Osteocyte (in vitro differentiated cells): ENCODE results near the gene CTXN2. TPM values are rescaled to one million over a fixed set of nuclear protein-coding genes. Genes with fewer than 3 reads are reported as not detected.

Source experiments
- DNase-seq: peaks from one replicate; pipeline ENCODE4 v3.0.0; 2021; ENCODE audit warnings: mixed read lengths; ENCODE audit not compliant: unreplicated experiment; ENCODE audit errors: extremely low spot score
- H3K27ac Mint-ChIP-seq: one replicate; pipeline ENCODE4 v1.8.0; 2021; ENCODE audit warnings: mild to moderate bottlenecking, mixed read lengths; ENCODE audit not compliant: unreplicated experiment
- H3K27me3 Mint-ChIP-seq: one replicate; pipeline ENCODE4 v1.8.0; 2021; ENCODE audit warnings: mixed read lengths; ENCODE audit not compliant: unreplicated experiment
- H3K36me3 Mint-ChIP-seq: one replicate; pipeline ENCODE4 v1.8.0; 2021; ENCODE audit warnings: mixed read lengths; ENCODE audit not compliant: unreplicated experiment
- H3K4me1 Mint-ChIP-seq: one replicate; pipeline ENCODE4 v1.8.0; 2021; ENCODE audit warnings: mixed read lengths; ENCODE audit not compliant: unreplicated experiment
- H3K4me3 Mint-ChIP-seq: one replicate; pipeline ENCODE4 v1.8.0; 2021; ENCODE audit warnings: mild to moderate bottlenecking, moderate library complexity, mixed read lengths; ENCODE audit not compliant: unreplicated experiment
- H3K9me3 Mint-ChIP-seq: one replicate; pipeline ENCODE4 v1.8.0; 2021; ENCODE audit warnings: mixed read lengths; ENCODE audit not compliant: unreplicated experiment
- long read RNA-seq: library from polyadenylated mRNA; unstranded; transcript quantifications from one replicate; pipeline ENCODE4 v2.0.0, GENCODE V29; 2021
- total RNA-seq: library from RNA; stranded (reverse); gene quantifications from 2 replicates; pipeline ENCODE4 v1.2.1, GENCODE V29; 2021
- TF ChIP-seq, protein P1 (sequence below): fragments of 200-600 bp; sonication (generic); IDR thresholded peaks from 2 replicates; pipeline ENCODE4 v1.5.0; 2021; ENCODE audit warnings: antibody characterized with exemption, mild to moderate bottlenecking, moderate library complexity

Gene CTXN2
- total RNA-seq = not detected in 2 replicates
- long read RNA-seq = 0 reads

DNA sequence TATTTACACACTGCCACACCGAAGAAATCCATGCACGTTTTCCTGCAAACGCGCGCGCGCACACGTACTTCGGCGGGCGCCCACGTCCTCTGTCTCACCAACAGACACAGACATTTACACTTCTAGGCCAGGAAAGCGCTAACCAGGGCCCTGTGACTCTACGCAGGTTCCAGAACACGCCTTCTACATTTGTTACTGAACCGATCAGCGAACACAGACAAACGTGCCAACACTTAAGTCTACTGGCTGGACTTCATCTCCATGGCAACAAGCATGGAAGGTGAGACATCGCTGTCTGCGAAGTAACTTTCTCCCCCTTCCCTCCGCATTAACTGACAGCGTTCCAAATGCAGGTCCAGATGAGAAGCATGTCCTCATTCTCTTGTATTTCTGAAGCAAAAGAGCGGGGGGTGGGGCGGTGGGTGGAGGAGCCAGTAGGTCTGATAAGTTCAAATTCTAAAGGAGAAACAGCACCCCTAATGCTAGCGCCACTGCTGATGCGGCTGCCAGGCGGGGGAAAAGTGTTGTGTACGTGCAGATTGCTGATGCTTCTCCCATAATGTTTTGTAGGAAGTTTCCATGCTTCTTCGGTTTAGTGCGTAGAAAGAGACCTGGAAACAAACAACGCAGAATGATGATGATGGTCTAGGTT is at the start of gene CTXN2:
TSS of gene CTXN2 (plus strand) at position 92 of the 652 bp plus-strand sequence. CDS start 9,636 bp downstream, outside the sequence.
- peaks cover 40% of the 10 kb centered on the region for H3K27me3 Mint-ChIP-seq
- TF ChIP-seq, protein P1, sequence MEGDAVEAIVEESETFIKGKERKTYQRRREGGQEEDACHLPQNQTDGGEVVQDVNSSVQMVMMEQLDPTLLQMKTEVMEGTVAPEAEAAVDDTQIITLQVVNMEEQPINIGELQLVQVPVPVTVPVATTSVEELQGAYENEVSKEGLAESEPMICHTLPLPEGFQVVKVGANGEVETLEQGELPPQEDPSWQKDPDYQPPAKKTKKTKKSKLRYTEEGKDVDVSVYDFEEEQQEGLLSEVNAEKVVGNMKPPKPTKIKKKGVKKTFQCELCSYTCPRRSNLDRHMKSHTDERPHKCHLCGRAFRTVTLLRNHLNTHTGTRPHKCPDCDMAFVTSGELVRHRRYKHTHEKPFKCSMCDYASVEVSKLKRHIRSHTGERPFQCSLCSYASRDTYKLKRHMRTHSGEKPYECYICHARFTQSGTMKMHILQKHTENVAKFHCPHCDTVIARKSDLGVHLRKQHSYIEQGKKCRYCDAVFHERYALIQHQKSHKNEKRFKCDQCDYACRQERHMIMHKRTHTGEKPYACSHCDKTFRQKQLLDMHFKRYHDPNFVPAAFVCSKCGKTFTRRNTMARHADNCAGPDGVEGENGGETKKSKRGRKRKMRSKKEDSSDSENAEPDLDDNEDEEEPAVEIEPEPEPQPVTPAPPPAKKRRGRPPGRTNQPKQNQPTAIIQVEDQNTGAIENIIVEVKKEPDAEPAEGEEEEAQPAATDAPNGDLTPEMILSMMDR = no peak
- no peak within 1 kb of the TSS for H3K4me3 Mint-ChIP-seq
- H3K36me3 Mint-ChIP-seq = no peaks in the 10 kb centered on the region
- H3K4me1 Mint-ChIP-seq = peaks cover 6% of the 10 kb centered on the region
- no peaks in the 10 kb centered on the region for H3K9me3 Mint-ChIP-seq
- DNase-seq = no peak
- no peak within 1 kb of the TSS for H3K27ac Mint-ChIP-seq

DNA sequence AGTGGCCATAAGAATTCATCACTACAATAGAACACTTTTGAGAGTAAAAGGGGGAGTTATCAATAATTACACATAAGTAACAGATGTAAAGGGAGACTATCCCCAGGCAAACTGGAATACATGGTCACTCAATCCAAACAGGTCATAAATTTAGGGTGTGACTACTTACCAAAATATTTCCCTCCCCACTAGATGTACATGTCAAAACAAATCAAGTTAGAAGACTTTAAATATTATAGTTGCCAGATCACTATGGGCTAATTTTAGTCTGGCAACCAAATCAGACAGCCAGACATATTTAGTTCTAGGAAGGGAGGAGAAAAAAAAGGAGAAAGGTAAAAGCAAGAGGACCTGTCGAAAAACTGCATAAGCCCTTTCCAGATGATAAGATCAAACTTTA is 47.6 kb upstream of the CTXN2 start:
- H3K27me3 Mint-ChIP-seq = no peaks in the 10 kb centered on the region
- H3K9me3 Mint-ChIP-seq = no peaks in the 10 kb centered on the region
- H3K27ac Mint-ChIP-seq = peak overlapping the region; percentile 2
- peaks cover 23% of the 10 kb centered on the region for H3K4me1 Mint-ChIP-seq
- DNase-seq = no peak
- TF ChIP-seq, protein P1 = no peak
- no peak overlapping the region for H3K4me3 Mint-ChIP-seq
- H3K36me3 Mint-ChIP-seq = peaks cover 14% of the 10 kb centered on the region

DNA sequence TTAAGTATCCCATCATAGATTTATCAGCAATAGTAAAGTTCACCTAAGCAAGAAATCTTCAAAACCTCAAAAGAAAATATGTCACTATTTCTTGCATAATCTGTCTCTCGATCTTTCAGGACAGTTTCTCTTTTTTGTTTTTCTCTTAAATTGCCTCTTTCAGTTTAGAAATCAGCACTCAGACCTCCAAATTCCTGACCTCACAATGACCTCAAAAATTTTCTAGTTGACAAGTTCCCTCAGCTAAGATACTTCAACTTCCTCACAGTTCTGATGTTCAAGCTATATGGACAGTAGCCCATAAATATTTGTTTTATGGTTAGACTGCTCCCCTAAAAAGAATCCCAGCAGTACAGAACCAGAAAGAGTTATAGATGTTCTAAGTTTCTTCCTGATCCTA is 46.6 kb upstream of the CTXN2 start:
- TF ChIP-seq, protein P1 = no peak
- peaks cover 26% of the 10 kb centered on the region for H3K4me1 Mint-ChIP-seq
- no peaks in the 10 kb centered on the region for H3K27me3 Mint-ChIP-seq
- H3K4me3 Mint-ChIP-seq = no peak overlapping the region
- H3K27ac Mint-ChIP-seq = peak overlapping the region; percentile 9
- DNase-seq = no peak
- H3K36me3 Mint-ChIP-seq = peaks cover 16% of the 10 kb centered on the region
- no peaks in the 10 kb centered on the region for H3K9me3 Mint-ChIP-seq

DNA sequence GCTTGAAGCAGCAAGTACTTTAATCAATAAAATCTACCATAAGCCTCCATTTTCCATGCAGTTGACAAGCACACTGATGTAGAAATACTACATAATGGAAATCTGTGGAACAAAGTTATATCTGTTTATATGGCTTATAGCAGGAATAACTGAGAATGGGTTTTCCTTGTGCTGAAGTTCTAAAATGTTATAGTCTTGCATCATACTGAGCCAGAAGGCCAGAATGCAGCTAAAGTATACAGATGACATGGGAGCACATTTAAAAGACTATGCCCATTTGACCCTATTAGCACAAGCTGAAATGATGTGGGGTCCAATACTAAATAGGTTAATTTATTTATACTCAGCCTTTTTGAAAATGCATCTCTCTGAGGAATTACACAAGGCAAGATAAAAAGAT is 45.5 kb upstream of the CTXN2 start:
- TF ChIP-seq, protein P1 = no peak
- H3K27me3 Mint-ChIP-seq = no peaks in the 10 kb centered on the region
- H3K4me1 Mint-ChIP-seq = peaks cover 30% of the 10 kb centered on the region

DNA sequence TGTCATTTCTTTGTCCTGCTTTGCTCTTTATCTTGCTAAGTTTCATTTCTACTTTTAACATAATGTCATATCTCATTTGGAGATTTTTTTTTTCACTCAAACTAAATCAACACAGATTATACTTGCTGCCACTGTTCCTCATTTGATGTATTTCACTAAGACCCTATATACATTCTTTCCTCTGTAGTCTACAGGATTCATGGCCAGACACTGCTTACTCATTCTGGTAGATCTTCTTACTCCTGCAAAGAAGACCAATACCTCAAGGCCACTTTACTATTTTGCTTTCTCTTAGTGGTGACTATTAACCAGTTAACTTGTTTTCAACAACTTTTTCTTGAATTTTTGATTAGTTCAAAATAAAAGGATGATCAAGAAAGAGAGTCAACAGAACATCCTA is 44.1 kb upstream of the CTXN2 start:
- Mint-ChIP-seq H3K27ac (no peak overlapping the region), H3K4me1 (peaks cover 30% of the 10 kb centered on the region), H3K36me3 (peaks cover 23% of the 10 kb centered on the region), H3K9me3 (no peaks in the 10 kb centered on the region), H3K4me3 (no peak overlapping the region), H3K27me3 (no peaks in the 10 kb centered on the region)
- no peak for DNase-seq
- TF ChIP-seq, protein P1 = no peak

More for the DNA sequence above, 45.5 kb upstream of the CTXN2 start:
- peaks cover 16% of the 10 kb centered on the region for H3K36me3 Mint-ChIP-seq
- no peak for DNase-seq
- H3K27ac Mint-ChIP-seq = no peak overlapping the region
- H3K4me3 Mint-ChIP-seq = no peak overlapping the region
- no peaks in the 10 kb centered on the region for H3K9me3 Mint-ChIP-seq
